MCF 10A (cell line): Measurements from ENCODE around the gene SCN9A. TPM values are rescaled to one million over a fixed set of nuclear protein-coding genes. Genes with fewer than 3 reads are reported as not detected.
"Not testable (repeated sequence)": the region's sequence is repeated elsewhere in the genome, so short reads cannot be mapped to it uniquely, and the experiment has no call there.

Experiments used
- BruUV-seq: library from RNA; stranded (reverse); fragments of 400-500 nt; replicated peaks from 2 replicates; lab custom pipeline; 2021; lab: Mats Ljungman, UMichigan
- CTCF ChIA-PET: fragments of 300-600 bp; sonication (Branson Sonifier 250); formaldehyde crosslinking; extraction: SDS; loops from one replicate; lab custom pipeline; 2021; ENCODE audit warnings: antibody characterized with exemption, inconsistent platforms; lab: Yijun Ruan, JAX
- POLR2A ChIA-PET: fragments of 300-600, 350-650 bp; sonication (Branson Sonifier 250); formaldehyde crosslinking; extraction: SDS; loops from one replicate; lab custom pipeline; 2020; ENCODE audit warnings: antibody characterized with exemption, inconsistent platforms; lab: Yijun Ruan, JAX
- DNase-seq: peaks from one replicate; pipeline ENCODE4 v3.0.0-alpha.2; 2018; ENCODE audit not compliant: unreplicated experiment
- H3K27ac Mint-ChIP-seq: one replicate; pipeline ENCODE4 v1.8.0; 2022; ENCODE audit warnings: mild to moderate bottlenecking, low read depth, mixed read lengths; ENCODE audit not compliant: unreplicated experiment
- H3K27me3 Mint-ChIP-seq: one replicate; pipeline ENCODE4 v1.8.0; 2022; ENCODE audit warnings: mixed read lengths; ENCODE audit not compliant: insufficient read depth, unreplicated experiment
- H3K36me3 Mint-ChIP-seq: one replicate; pipeline ENCODE4 v1.8.0; 2022; ENCODE audit warnings: mild to moderate bottlenecking, moderate library complexity, mixed read lengths; ENCODE audit not compliant: insufficient read depth, unreplicated experiment
- H3K4me1 Mint-ChIP-seq: one replicate; pipeline ENCODE4 v1.8.0; 2022; ENCODE audit warnings: mixed read lengths; ENCODE audit not compliant: insufficient read depth, unreplicated experiment
- H3K4me3 Mint-ChIP-seq: one replicate; pipeline ENCODE4 v1.8.0; 2022; ENCODE audit warnings: mild to moderate bottlenecking, moderate library complexity, mixed read lengths; ENCODE audit not compliant: unreplicated experiment
- H3K9me3 Mint-ChIP-seq: one replicate; pipeline ENCODE4 v1.8.0; 2022; ENCODE audit warnings: mixed read lengths; ENCODE audit not compliant: unreplicated experiment
- CTCF ChIP-seq: fragments of 200-600 bp; IDR thresholded peaks from one replicate; pipeline ENCODE4 v1.8.0; 2022; ENCODE audit warnings: antibody characterized with exemption, mild to moderate bottlenecking; ENCODE audit not compliant: unreplicated experiment
- intact Hi-C: fragments of 100-400 bp; cut with micrococcal nuclease; formaldehyde crosslinking; loops from 2 replicates; pipeline ENCODE4 v1.14.1; 2022
- total RNA-seq: library from RNA; stranded (reverse); gene quantifications from 2 replicates; pipeline ENCODE4 v1.2.3, GENCODE V29; 2022

The SCN9A gene
- total RNA-seq, 1 experiment from 2014 or later, result 1.3 TPM

- ChIA-PET POLR2A (no interaction called here), CTCF (interaction anchor here (0.5 to 1.9 kb wide), 20 partner anchors 9 to 639 kb away, joined by 3 to 17 read pairs (median 4); partner anchors contain the start of gene SCN9A)
- Mint-ChIP-seq H3K4me1 (peaks cover 9% of the 10 kb centered on the region), H3K9me3 (no peaks in the 10 kb centered on the region), H3K4me3 (no peak overlapping the region), H3K27me3 (peaks cover 54% of the 10 kb centered on the region), H3K36me3 (no peaks in the 10 kb centered on the region), H3K27ac (peak overlapping the region; percentile 31)
- DNase-seq, result no peak
- intact Hi-C loops, result loop anchor here (1.0 kb wide), 3 partner anchors 23 to 155 kb away; no protein-coding TSS in a partner anchor
- TF ChIP-seq CTCF, result no peak
- no TSS peak for BruUV-seq
Observed at GRCh38 chr2:166360906-166361305, 14.8 kb downstream of the SCN9A start.

DNA sequence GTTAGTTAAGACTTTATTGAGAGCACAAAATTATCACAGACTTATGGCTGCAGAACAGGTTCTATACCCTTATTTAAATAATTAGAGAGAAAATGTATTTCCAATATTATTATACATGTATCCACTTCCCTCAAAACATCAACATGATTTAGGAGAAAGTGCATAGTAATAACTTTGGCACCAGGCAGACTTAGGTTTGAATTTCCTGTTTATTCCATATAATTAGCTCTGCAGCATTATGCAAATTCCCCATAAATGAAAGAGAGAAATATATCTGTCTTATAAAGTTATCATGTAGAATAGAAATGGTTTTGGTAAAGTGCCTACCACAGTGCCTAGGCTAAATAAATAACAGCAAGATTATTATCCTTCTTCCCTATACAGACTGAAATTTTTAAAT is 15.3 kb downstream of the SCN9A start:
- peaks cover 9% of the 10 kb centered on the region for H3K4me1 Mint-ChIP-seq

DNA sequence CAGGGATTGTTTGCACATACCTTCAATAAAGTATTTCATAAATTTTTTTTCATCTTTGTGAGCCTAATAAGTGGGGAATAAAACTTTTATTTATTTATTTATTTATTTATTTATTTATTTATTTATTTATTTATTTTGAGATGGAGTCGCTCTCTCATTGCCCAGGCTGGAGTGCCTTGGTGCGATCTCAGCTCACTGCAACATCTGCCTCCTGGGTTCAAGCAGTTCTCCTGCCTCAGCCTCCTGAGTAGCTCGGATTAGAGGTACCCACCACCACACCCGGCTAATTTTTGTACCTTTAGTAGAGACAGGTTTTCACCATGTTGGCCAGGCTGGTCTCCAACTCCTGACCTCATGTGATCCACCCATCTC is 17.8 kb downstream of the SCN9A start:
- DNase-seq, H3K27ac Mint-ChIP-seq, H3K36me3 Mint-ChIP-seq, H3K4me3 Mint-ChIP-seq, intact Hi-C loops, POLR2A ChIA-PET, CTCF ChIA-PET, BruUV-seq, H3K9me3 Mint-ChIP-seq, H3K4me1 Mint-ChIP-seq: not testable (repeated sequence)
- H3K27me3 Mint-ChIP-seq, result peaks cover 36% of the 10 kb centered on the region

More for the DNA sequence above, 15.3 kb downstream of the SCN9A start:
- H3K36me3 Mint-ChIP-seq, result no peaks in the 10 kb centered on the region
- no peak overlapping the region for H3K27ac Mint-ChIP-seq
- CTCF ChIA-PET, result interaction anchor here (0.9 to 1.9 kb wide), 11 partner anchors 9 to 157 kb away, joined by 3 to 17 read pairs (median 5); partner anchors contain the start of gene SCN9A
- H3K4me3 Mint-ChIP-seq, result no peak overlapping the region
- intact Hi-C loops, result no loop called here
- peaks cover 49% of the 10 kb centered on the region for H3K27me3 Mint-ChIP-seq
- H3K9me3 Mint-ChIP-seq, result no peaks in the 10 kb centered on the region
- DNase-seq, result no peak
- POLR2A ChIA-PET, result no interaction called here
- BruUV-seq, result no TSS peak
- no peak for TF ChIP-seq CTCF

GRCh38 chr2:166357068-166357949 is 18.4 kb downstream of the SCN9A start:
- no peak for TF ChIP-seq CTCF
- no peaks in the 10 kb centered on the region for H3K9me3 Mint-ChIP-seq
- ChIA-PET CTCF (interaction anchor here (1.0 kb wide), 1 partner anchor 160 kb away, joined by 5 read pairs; no protein-coding TSS in a partner anchor), POLR2A (no interaction called here)
- peaks cover 32% of the 10 kb centered on the region for H3K27me3 Mint-ChIP-seq
- DNase-seq, result no peak
- peaks cover 9% of the 10 kb centered on the region for H3K4me1 Mint-ChIP-seq
- H3K27ac Mint-ChIP-seq, result no peak overlapping the region
- H3K36me3 Mint-ChIP-seq, result no peaks in the 10 kb centered on the region
- intact Hi-C loops, result no loop called here
- BruUV-seq, result no TSS peak
- H3K4me3 Mint-ChIP-seq, result no peak overlapping the region
